T-helper 17 cell (primary cell): ENCODE measurements around the gene MAGI2. TPM values are rescaled to one million over a fixed set of nuclear protein-coding genes. Genes with fewer than 3 reads are reported as not detected.
"Not testable (repeated sequence)": the region's sequence is repeated elsewhere in the genome, so short reads cannot be mapped to it uniquely, and the experiment has no call there.

Experiments used
- ATAC-seq: fragments of 150-1000 bp; cut with Tn5 transposase; 2 replicates; pipeline ENCODE4 v1.10.0; 2021; ENCODE audit warnings: mild to moderate bottlenecking, moderate library complexity
- DNase-seq, 3 donors: peaks; one replicate each; pipeline versions ENCODE4 v3.0.0 to v3.0.0-alpha.2; 2020 to 2021
- H3K9me3 ChIP-seq: one replicate; pipeline ENCODE4 v1.7.0; 2013; ENCODE audit warnings: low read length, mild to moderate bottlenecking; ENCODE audit not compliant: control insufficient read depth, poor library complexity, severe bottlenecking
- H3K27ac Mint-ChIP-seq: one replicate; pipeline ENCODE4 v1.8.0; 2022; ENCODE audit warnings: mild to moderate bottlenecking, moderate library complexity, mixed read lengths
- H3K27me3 Mint-ChIP-seq: one replicate; pipeline ENCODE4 v1.8.0; 2022; ENCODE audit warnings: mixed read lengths
- H3K36me3 Mint-ChIP-seq: one replicate; pipeline ENCODE4 v1.8.0; 2022; ENCODE audit warnings: low read depth, mixed read lengths
- H3K4me1 Mint-ChIP-seq: one replicate; pipeline ENCODE4 v1.8.0; 2022; ENCODE audit warnings: mild to moderate bottlenecking, mixed read lengths
- H3K4me3 Mint-ChIP-seq: one replicate; pipeline ENCODE4 v1.8.0; 2022; ENCODE audit warnings: mild to moderate bottlenecking, moderate library complexity, mixed read lengths
- total RNA-seq, 4 donors: library from RNA in 2 of 4; stranded (reverse) in 2 of 4; gene quantifications; one replicate each; pipeline ENCODE4 v1.2.3 and lab custom pipeline; 2022 to 2026

MAGI2 gene
- total RNA-seq, 2 donors from 2014 or later = 0.73 TPM; not detected in 1

- no peak overlapping the region for H3K27ac Mint-ChIP-seq
- ATAC-seq (no peak), DNase-seq (no peak)
- no peak overlapping the region for H3K4me3 Mint-ChIP-seq
- no peaks in the 10 kb centered on the region for H3K27me3 Mint-ChIP-seq
- H3K4me1 Mint-ChIP-seq = no peaks in the 10 kb centered on the region
- H3K9me3 ChIP-seq = peaks cover 2% of the 10 kb centered on the region
- no peaks in the 10 kb centered on the region for H3K36me3 Mint-ChIP-seq
Observed at GRCh38 chr7:78326876-78327275, 1126.6 kb downstream of the MAGI2 start.

- Mint-ChIP-seq H3K4me1 (no peaks in the 10 kb centered on the region), H3K4me3 (no peak overlapping the region), H3K36me3 (no peaks in the 10 kb centered on the region), H3K27ac (no peak overlapping the region), H3K27me3 (no peaks in the 10 kb centered on the region)
- peaks cover 2% of the 10 kb centered on the region for H3K9me3 ChIP-seq
- ATAC-seq (no peak), DNase-seq (no peak)
Observed at GRCh38 chr7:78326189-78326588, 1127.3 kb downstream of the MAGI2 start.

GRCh38 chr7:78323118-78323517, 1130.3 kb downstream of the MAGI2 start:
- peaks cover 2% of the 10 kb centered on the region for H3K9me3 ChIP-seq
- no peak for DNase-seq
- ATAC-seq = no peak
- Mint-ChIP-seq H3K27me3 (no peaks in the 10 kb centered on the region), H3K4me1 (no peaks in the 10 kb centered on the region), H3K4me3 (no peak overlapping the region), H3K27ac (no peak overlapping the region), H3K36me3 (no peaks in the 10 kb centered on the region)

- not testable (repeated sequence) for H3K4me1 Mint-ChIP-seq, DNase-seq, H3K27me3 Mint-ChIP-seq, ATAC-seq, H3K9me3 ChIP-seq, H3K27ac Mint-ChIP-seq, H3K4me3 Mint-ChIP-seq, H3K36me3 Mint-ChIP-seq
Observed at GRCh38 chr7:78322231-78322630, 1131.2 kb downstream of the MAGI2 start.

GRCh38 chr7:78317371-78317770, 1136.1 kb downstream of the MAGI2 start:
- DNase-seq (no peak), ATAC-seq (no peak)
- Mint-ChIP-seq H3K4me1 (no peaks in the 10 kb centered on the region), H3K27ac (no peak overlapping the region), H3K27me3 (no peaks in the 10 kb centered on the region), H3K4me3 (no peak overlapping the region), H3K36me3 (no peaks in the 10 kb centered on the region)
- peaks cover 2% of the 10 kb centered on the region for H3K9me3 ChIP-seq

- no peaks in the 10 kb centered on the region for H3K9me3 ChIP-seq
- ATAC-seq (no peak), DNase-seq (no peak)
- Mint-ChIP-seq H3K4me3 (no peak overlapping the region), H3K27ac (no peak overlapping the region), H3K36me3 (no peaks in the 10 kb centered on the region), H3K4me1 (no peaks in the 10 kb centered on the region), H3K27me3 (no peaks in the 10 kb centered on the region)
Observed at GRCh38 chr7:78316110-78316509, 1137.4 kb downstream of the MAGI2 start.

GRCh38 chr7:78315119-78315518, 1138.3 kb downstream of the MAGI2 start:
- Mint-ChIP-seq H3K4me1 (no peaks in the 10 kb centered on the region), H3K36me3 (no peaks in the 10 kb centered on the region), H3K27me3 (no peaks in the 10 kb centered on the region), H3K27ac (no peak overlapping the region), H3K4me3 (no peak overlapping the region)
- no peak for DNase-seq
- no peaks in the 10 kb centered on the region for H3K9me3 ChIP-seq
- no peak for ATAC-seq

GRCh38 chr7:78311181-78311580, 1142.3 kb downstream of the MAGI2 start:
- ATAC-seq (no peak), DNase-seq (no peak)
- no peaks in the 10 kb centered on the region for H3K27me3 Mint-ChIP-seq
- H3K27ac Mint-ChIP-seq = no peak overlapping the region
- H3K36me3 Mint-ChIP-seq = no peaks in the 10 kb centered on the region
- H3K9me3 ChIP-seq = no peaks in the 10 kb centered on the region
- H3K4me1 Mint-ChIP-seq = no peaks in the 10 kb centered on the region
- no peak overlapping the region for H3K4me3 Mint-ChIP-seq

GRCh38 chr7:78307892-78308291, 1145.6 kb downstream of the MAGI2 start:
- ATAC-seq = no peak
- no peaks in the 10 kb centered on the region for H3K4me1 Mint-ChIP-seq
- H3K27me3 Mint-ChIP-seq = no peaks in the 10 kb centered on the region
- no peak overlapping the region for H3K4me3 Mint-ChIP-seq
- no peak for DNase-seq
- H3K36me3 Mint-ChIP-seq = no peaks in the 10 kb centered on the region
- no peaks in the 10 kb centered on the region for H3K9me3 ChIP-seq
- no peak overlapping the region for H3K27ac Mint-ChIP-seq

- Mint-ChIP-seq H3K27me3 (no peaks in the 10 kb centered on the region), H3K4me1 (no peaks in the 10 kb centered on the region), H3K4me3 (no peak overlapping the region), H3K36me3 (no peaks in the 10 kb centered on the region), H3K27ac (no peak overlapping the region)
- DNase-seq (no peak), ATAC-seq (no peak)
- no peaks in the 10 kb centered on the region for H3K9me3 ChIP-seq
Observed at GRCh38 chr7:78306634-78307033, 1146.8 kb downstream of the MAGI2 start.

GRCh38 chr7:78301407-78301806, 1152.1 kb downstream of the MAGI2 start:
- Mint-ChIP-seq H3K27ac (no peak overlapping the region), H3K4me1 (no peaks in the 10 kb centered on the region)

GRCh38 chr7:78299088-78299487, 1154.4 kb downstream of the MAGI2 start:
- H3K9me3 ChIP-seq = no peaks in the 10 kb centered on the region
- H3K27ac Mint-ChIP-seq = no peak overlapping the region
- no peaks in the 10 kb centered on the region for H3K36me3 Mint-ChIP-seq
- no peaks in the 10 kb centered on the region for H3K27me3 Mint-ChIP-seq
- no peaks in the 10 kb centered on the region for H3K4me1 Mint-ChIP-seq
- no peak overlapping the region for H3K4me3 Mint-ChIP-seq
- no peak for DNase-seq
- ATAC-seq = no peak

More at GRCh38 chr7:78301407-78301806, 1152.1 kb downstream of the MAGI2 start:
- H3K9me3 ChIP-seq = no peaks in the 10 kb centered on the region
- no peak for DNase-seq
- Mint-ChIP-seq H3K27me3 (no peaks in the 10 kb centered on the region), H3K36me3 (no peaks in the 10 kb centered on the region), H3K4me3 (no peak overlapping the region)
- ATAC-seq = no peak

- H3K9me3 ChIP-seq = no peaks in the 10 kb centered on the region
- DNase-seq (no peak), ATAC-seq (no peak)
- Mint-ChIP-seq H3K27ac (no peak overlapping the region), H3K4me1 (no peaks in the 10 kb centered on the region), H3K27me3 (no peaks in the 10 kb centered on the region), H3K36me3 (no peaks in the 10 kb centered on the region), H3K4me3 (no peak overlapping the region)
Observed at GRCh38 chr7:78296644-78297371, 1156.7 kb downstream of the MAGI2 start.

GRCh38 chr7:78296046-78296597, 1157.3 kb downstream of the MAGI2 start:
- ATAC-seq = no peak
- no peaks in the 10 kb centered on the region for H3K36me3 Mint-ChIP-seq
- no peak overlapping the region for H3K4me3 Mint-ChIP-seq
- H3K27ac Mint-ChIP-seq = no peak overlapping the region
- no peaks in the 10 kb centered on the region for H3K27me3 Mint-ChIP-seq
- no peak for DNase-seq
- H3K9me3 ChIP-seq = no peaks in the 10 kb centered on the region
- no peaks in the 10 kb centered on the region for H3K4me1 Mint-ChIP-seq
